22Rv1 (cell line): ENCODE data around the gene BMAL1.

ENCODE experiments used
- CTCF ChIP-seq: fragments of 450-650 bp; IDR thresholded peaks from 2 replicates; pipeline ENCODE4 v1.5.1; 2017; ENCODE audit warnings: mild to moderate bottlenecking
- ZFX ChIP-seq: fragments of 450-650 bp; IDR thresholded peaks from 2 replicates; pipeline ENCODE4 v1.6.1; 2017; ENCODE audit warnings: antibody characterized with exemption, borderline replicate concordance

- TF ChIP-seq CTCF: no peak
- no peak for TF ChIP-seq ZFX
Observed at GRCh38 chr11:13332124-13332523, 54.5 kb downstream of the BMAL1 start.
